ENCODE results near the gene CSH2.
"Not testable (repeated sequence)": the region's sequence is repeated elsewhere in the genome, so short reads cannot be mapped to it uniquely, and the experiment has no call there.

CSH2 gene

DNA sequence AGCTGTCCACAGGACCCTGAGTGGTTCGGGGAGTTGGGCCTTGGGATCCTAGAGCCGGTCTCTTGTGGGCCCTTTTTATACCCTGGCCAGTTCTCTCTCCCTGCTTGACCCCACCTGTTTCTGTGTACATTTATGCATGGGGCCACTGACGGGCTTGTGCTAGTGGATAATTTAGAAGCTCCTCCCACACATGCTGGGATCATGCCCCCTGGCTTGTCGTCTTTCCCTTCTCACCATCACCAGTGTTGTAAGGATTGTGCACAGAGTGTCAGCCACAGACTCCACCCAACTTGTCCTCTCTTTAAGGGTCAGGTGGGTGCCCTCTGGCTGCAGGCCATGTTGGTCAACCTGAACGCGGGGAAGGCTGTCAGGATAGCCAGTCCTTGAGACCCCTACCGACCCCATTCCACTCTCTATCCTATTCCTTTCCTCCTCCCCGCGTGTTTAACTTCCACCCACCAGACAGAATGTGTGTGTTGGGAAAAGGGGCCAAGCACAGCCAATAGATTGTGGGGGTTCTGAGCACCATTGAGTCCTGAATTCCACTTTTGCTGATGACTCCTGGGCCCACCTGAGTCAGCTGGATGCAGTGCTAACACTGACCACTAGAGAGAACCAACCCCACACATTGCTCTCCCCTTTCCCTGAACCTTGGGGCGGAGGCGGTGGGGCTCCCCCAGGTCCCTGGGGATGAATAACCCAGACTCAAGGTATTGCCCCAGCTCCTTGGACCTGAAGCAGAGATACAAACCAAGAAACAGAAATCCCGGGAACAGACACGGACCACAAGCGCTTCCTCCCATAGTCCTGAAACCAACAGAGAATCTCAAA is 23.3 kb upstream of the CSH2 start, which contains the start of gene CSH1:
TSS of gene CSH1 (minus strand) at position 51 of the 831 bp plus-strand sequence. CDS start 63 bp downstream, outside the sequence.
- H3K27me3 ChIP-seq (ENCODE audit: control insufficient read depth in 1 of 2, insufficient read depth in 2 of 2, low read length in 2 of 2); H3K4me3 ChIP-seq (ENCODE audit: low read depth in 1 of 2, low read length in 2 of 2); H3K36me3 ChIP-seq (ENCODE audit: control insufficient read depth in 1 of 2, insufficient read depth in 2 of 2, low read length in 2 of 2); H3K27ac ChIP-seq (ENCODE audit: low read depth, low read length); H3K9me3 ChIP-seq (ENCODE audit: control insufficient read depth in 1 of 2, low read length in 2 of 2); H3K9ac ChIP-seq (ENCODE audit: low read depth in 1 of 2, low read length in 2 of 2); H3K4me1 ChIP-seq (ENCODE audit: control insufficient read depth in 1 of 2, insufficient read depth in 2 of 2, low read length in 2 of 2): not testable (repeated sequence)

DNA sequence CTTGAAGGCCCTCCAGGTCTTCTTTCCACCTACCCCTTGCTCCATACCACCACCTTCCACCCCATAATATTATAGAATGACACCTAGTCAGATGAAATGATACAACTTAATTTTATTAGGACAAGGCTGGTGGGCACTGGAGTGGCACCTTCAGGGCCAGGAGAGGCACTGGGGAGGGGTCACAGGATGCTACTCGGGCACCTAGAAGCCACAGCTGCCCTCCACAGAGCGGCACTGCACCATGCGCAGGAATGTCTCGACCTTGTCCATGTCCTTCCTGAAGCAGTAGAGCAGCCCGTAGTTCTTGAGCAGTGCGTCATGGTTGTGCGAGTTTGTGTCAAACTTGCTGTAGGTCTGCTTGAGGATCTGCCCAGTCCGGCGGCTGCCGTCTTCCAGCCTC is 21.3 kb upstream of the CSH2 start:
- H3K4me3 ChIP-seq (ENCODE audit: low read depth in 1 of 2, low read length in 2 of 2); H3K36me3 ChIP-seq (ENCODE audit: control insufficient read depth in 1 of 2, insufficient read depth in 2 of 2, low read length in 2 of 2); H3K9me3 ChIP-seq (ENCODE audit: control insufficient read depth in 1 of 2, low read length in 2 of 2); H3K27me3 ChIP-seq (ENCODE audit: control insufficient read depth in 1 of 2, insufficient read depth in 2 of 2, low read length in 2 of 2); H3K9ac ChIP-seq (ENCODE audit: low read depth in 1 of 2, low read length in 2 of 2); H3K4me1 ChIP-seq (ENCODE audit: control insufficient read depth in 1 of 2, insufficient read depth in 2 of 2, low read length in 2 of 2); H3K27ac ChIP-seq (ENCODE audit: low read depth, low read length): not testable (repeated sequence)

DNA sequence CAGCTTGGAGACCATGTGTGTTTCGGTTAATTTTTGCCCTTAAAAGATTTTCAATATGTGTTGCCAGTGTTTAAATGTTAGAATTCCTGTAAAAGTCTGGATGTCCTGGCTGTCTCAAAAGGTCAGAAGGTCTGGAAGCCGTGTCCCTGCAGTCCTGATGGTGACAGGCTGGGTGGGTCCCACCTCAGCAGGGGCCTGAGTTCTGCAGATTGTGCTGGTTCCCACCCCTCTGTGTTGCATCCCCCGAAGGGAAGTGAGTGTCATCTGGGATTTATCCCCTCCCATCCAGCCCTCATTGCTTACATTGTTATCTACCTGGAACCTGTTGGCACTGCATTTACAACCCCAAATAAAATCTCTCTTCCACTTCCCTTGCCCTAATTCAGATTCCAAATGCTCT is 20.5 kb upstream of the CSH2 start:
- H3K4me1 ChIP-seq (ENCODE audit: control insufficient read depth in 1 of 2, insufficient read depth in 2 of 2, low read length in 2 of 2); H3K27ac ChIP-seq (ENCODE audit: low read depth, low read length); H3K9me3 ChIP-seq (ENCODE audit: control insufficient read depth in 1 of 2, low read length in 2 of 2); H3K27me3 ChIP-seq (ENCODE audit: control insufficient read depth in 1 of 2, insufficient read depth in 2 of 2, low read length in 2 of 2); H3K36me3 ChIP-seq (ENCODE audit: control insufficient read depth in 1 of 2, insufficient read depth in 2 of 2, low read length in 2 of 2); H3K9ac ChIP-seq (ENCODE audit: low read depth in 1 of 2, low read length in 2 of 2); H3K4me3 ChIP-seq (ENCODE audit: low read depth in 1 of 2, low read length in 2 of 2): not testable (repeated sequence)

DNA sequence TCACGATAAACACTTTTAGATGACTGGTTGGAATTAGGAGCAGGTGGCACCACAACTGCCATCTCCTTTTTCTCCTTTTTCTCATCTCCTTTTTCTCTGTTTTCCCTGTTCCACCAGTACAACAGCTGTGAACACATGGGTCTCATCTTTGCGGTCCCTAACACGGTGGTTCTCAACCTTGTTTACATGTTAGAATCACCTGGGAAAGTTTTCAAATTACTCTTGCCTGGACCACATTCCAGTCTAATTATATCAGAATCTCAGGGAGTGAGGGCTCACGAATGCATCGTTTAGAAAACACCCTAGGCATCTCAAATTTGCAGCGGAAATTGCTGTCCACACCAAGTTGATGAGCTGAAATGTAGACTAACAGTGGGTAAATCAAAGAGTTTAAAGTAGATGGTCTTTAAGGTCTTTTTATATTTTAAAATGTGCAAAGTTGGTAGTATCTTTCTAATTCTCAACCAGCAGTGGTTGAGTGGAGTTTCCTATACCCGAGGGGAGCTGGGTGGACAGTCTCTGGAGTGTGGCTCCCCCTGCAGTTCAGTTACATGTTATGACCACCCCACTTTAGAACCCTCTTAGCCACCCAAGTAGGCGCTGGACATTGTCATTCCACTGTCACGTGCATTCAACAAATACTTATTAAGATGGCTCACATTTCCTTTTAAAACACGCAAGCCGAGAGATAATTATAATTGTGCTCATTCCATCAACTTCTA is 19.0 kb upstream of the CSH2 start:
- not testable (repeated sequence) for H3K9ac ChIP-seq (ENCODE audit: low read depth in 1 of 2, low read length in 2 of 2); H3K4me1 ChIP-seq (ENCODE audit: control insufficient read depth in 1 of 2, insufficient read depth in 2 of 2, low read length in 2 of 2); H3K27me3 ChIP-seq (ENCODE audit: control insufficient read depth in 1 of 2, insufficient read depth in 2 of 2, low read length in 2 of 2); H3K4me3 ChIP-seq (ENCODE audit: low read depth in 1 of 2, low read length in 2 of 2); H3K36me3 ChIP-seq (ENCODE audit: control insufficient read depth in 1 of 2, insufficient read depth in 2 of 2, low read length in 2 of 2); H3K9me3 ChIP-seq (ENCODE audit: control insufficient read depth in 1 of 2, low read length in 2 of 2); H3K27ac ChIP-seq (ENCODE audit: low read depth, low read length)

DNA sequence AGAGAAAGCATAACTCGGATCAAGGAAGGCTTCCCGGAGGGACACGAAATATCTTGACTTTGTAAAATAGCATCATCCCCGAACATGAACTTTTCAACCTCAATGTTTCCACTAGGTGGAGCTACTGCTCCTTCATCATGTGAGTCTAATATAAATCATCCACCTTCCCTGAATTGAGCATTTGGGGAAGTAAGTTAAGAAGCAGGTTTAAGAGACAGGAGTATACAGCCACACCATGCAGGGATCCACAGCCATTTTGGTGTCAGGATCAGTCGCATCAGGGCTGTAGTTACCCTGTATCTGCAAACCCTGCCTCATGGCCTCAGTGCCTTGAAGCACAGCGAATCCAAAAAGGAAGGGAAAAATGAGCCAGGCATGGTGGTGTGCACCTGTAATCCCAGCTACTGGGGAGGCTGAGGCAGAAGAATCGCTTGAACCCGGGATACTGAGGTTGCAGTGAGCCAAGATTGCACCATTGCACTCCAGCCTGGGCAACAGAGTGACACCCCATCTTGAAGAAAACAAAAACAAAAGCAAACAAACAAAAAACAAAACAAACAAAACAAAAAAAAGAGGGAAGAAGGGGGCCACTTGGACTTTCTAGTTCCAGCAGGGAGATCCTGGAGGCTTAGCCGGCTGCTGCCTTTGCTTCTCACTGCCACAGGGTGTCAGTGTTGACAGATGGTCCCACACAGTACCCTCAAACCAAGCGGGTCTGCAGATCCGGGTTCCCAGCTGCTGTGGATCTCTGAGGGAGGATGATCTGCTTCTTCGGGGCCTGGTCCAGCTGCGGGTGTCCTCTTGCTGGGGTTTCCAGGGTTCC is 15.8 kb upstream of the CSH2 start:
- H3K4me3 ChIP-seq (ENCODE audit: low read depth in 1 of 2, low read length in 2 of 2); H3K4me1 ChIP-seq (ENCODE audit: control insufficient read depth in 1 of 2, insufficient read depth in 2 of 2, low read length in 2 of 2): not testable (repeated sequence)

DNA sequence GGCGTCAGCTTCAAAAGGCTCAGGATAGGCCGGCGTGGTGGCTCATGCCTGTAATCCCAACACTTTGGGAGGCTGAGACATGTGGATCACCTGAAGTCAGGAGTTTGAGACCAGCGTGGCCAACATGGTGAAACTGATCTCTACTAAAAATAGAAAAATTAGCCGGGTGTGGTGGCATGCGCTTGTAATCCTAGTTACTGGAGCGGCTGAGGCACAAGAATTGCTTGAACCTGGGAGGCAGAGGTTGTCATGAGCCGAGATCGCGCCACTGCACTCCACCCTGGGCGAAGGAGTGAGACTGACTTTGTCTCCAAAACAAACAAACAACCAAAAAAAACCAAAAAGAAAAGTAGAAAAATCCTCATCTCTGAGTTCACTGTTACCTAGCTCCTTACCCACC is 11.6 kb upstream of the CSH2 start:
- not testable (repeated sequence) for H3K36me3 ChIP-seq (ENCODE audit: control insufficient read depth in 1 of 2, insufficient read depth in 2 of 2, low read length in 2 of 2); H3K4me1 ChIP-seq (ENCODE audit: control insufficient read depth in 1 of 2, insufficient read depth in 2 of 2, low read length in 2 of 2); H3K4me3 ChIP-seq (ENCODE audit: low read depth in 1 of 2, low read length in 2 of 2)

More for the DNA sequence above, 15.8 kb upstream of the CSH2 start:
- H3K36me3 ChIP-seq (ENCODE audit: control insufficient read depth in 1 of 2, insufficient read depth in 2 of 2, low read length in 2 of 2); H3K9ac ChIP-seq (ENCODE audit: low read depth in 1 of 2, low read length in 2 of 2); H3K9me3 ChIP-seq (ENCODE audit: control insufficient read depth in 1 of 2, low read length in 2 of 2); H3K27me3 ChIP-seq (ENCODE audit: control insufficient read depth in 1 of 2, insufficient read depth in 2 of 2, low read length in 2 of 2); H3K27ac ChIP-seq (ENCODE audit: low read depth, low read length): not testable (repeated sequence)

DNA sequence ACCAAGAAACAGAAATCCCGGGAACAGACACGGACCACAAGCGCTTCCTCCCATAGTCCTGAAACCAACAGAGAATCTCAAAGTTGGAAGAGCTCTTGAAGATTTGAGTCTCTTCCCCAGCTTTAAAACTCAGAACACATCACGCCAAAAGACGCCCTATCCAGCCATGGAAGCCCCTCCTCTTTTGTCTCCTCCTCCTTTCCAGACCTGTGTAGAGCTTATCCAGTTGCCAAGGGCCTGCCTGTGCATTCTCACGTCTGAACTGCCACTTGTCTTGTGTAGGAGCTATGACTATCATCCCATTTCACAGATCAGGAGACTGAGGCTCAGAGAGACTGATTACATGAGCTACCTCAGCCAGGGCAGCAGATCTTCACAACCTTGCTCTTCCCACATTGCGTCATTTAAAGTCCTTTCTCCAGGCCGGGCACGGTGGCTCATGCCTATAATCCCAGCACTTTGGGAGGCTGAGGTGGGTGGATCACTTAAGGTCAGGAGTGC is 9.2 kb upstream of the CSH2 start:
- H3K27ac ChIP-seq (ENCODE audit: low read depth, low read length); H3K9ac ChIP-seq (ENCODE audit: low read depth in 1 of 2, low read length in 2 of 2); H3K36me3 ChIP-seq (ENCODE audit: control insufficient read depth in 1 of 2, insufficient read depth in 2 of 2, low read length in 2 of 2); H3K9me3 ChIP-seq (ENCODE audit: control insufficient read depth in 1 of 2, low read length in 2 of 2); H3K4me1 ChIP-seq (ENCODE audit: control insufficient read depth in 1 of 2, insufficient read depth in 2 of 2, low read length in 2 of 2); H3K27me3 ChIP-seq (ENCODE audit: control insufficient read depth in 1 of 2, insufficient read depth in 2 of 2, low read length in 2 of 2); H3K4me3 ChIP-seq (ENCODE audit: low read depth in 1 of 2, low read length in 2 of 2): not testable (repeated sequence)

More for the DNA sequence above, 11.6 kb upstream of the CSH2 start:
- H3K9me3 ChIP-seq (ENCODE audit: control insufficient read depth in 1 of 2, low read length in 2 of 2); H3K27me3 ChIP-seq (ENCODE audit: control insufficient read depth in 1 of 2, insufficient read depth in 2 of 2, low read length in 2 of 2); H3K9ac ChIP-seq (ENCODE audit: low read depth in 1 of 2, low read length in 2 of 2); H3K27ac ChIP-seq (ENCODE audit: low read depth, low read length): not testable (repeated sequence)

DNA sequence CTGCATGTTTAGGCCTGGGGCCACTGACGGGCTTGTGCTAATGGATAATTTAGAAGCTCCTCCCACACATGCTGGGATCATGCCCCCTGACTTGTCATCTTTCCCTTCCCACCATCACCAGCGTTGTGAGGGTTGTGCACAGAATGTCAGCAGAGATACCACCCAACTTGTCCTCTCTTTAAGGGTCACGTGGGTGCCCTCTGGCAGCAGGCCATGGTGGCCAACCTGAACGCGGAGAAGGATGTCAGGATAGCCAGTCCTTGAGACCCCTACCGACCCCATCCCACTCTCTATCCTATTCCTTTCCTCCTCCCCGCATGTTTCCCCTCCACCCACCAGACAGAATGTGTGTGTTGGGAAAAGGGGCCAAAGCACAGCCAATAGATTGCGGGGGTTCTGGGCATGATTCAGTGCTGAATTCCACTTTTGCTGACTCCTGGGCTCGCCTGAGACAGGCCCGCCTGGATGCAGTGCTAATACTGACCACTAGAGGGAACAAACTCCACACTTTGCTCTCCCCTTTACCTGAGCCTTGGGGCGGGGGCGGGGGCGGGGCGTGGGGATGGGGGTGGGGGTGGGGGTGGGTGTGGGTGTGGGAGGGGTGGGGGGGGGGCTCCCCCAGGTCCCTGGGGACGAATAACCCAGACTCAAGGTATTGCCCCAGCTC is 8.6 kb upstream of the CSH2 start, which contains the start of gene GH2:
TSS of gene GH2 (minus strand) at position 10 of the 667 bp plus-strand sequence. CDS start 143 bp downstream, outside the sequence.
- no peak within 1 kb of the TSS for H3K9ac ChIP-seq (ENCODE audit: low read depth in 1 of 2, low read length in 2 of 2)
- H3K9me3 ChIP-seq (ENCODE audit: control insufficient read depth in 1 of 2, low read length in 2 of 2) = no peaks in the 10 kb centered on the region

DNA sequence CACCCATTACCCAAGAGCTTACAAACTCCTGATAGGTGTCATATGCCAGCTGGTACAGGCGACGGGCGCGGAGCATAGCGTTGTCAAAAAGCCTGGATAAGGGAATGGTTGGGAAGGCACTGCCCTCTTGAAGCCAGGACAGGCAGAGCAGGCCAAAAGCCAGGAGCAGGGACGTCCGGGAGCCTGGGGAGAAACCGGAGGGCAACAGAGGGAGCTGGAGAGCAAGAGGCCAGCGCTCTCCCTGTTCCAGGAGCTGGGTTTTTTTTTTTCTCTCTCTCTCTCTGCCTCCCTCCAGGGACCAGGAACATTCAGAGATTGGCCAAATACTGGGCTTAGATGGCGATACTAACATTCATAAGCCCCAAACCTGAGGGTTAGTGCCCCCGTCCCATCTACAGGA is 7.9 kb upstream of the CSH2 start:
- not testable (repeated sequence) for H3K27me3 ChIP-seq (ENCODE audit: control insufficient read depth in 1 of 2, insufficient read depth in 2 of 2, low read length in 2 of 2); H3K9me3 ChIP-seq (ENCODE audit: control insufficient read depth in 1 of 2, low read length in 2 of 2); H3K36me3 ChIP-seq (ENCODE audit: control insufficient read depth in 1 of 2, insufficient read depth in 2 of 2, low read length in 2 of 2); H3K9ac ChIP-seq (ENCODE audit: low read depth in 1 of 2, low read length in 2 of 2); H3K4me1 ChIP-seq (ENCODE audit: control insufficient read depth in 1 of 2, insufficient read depth in 2 of 2, low read length in 2 of 2); H3K4me3 ChIP-seq (ENCODE audit: low read depth in 1 of 2, low read length in 2 of 2); H3K27ac ChIP-seq (ENCODE audit: low read depth, low read length)

More for the DNA sequence above, 8.6 kb upstream of the CSH2 start, which contains the start of gene GH2:
- H3K4me3 ChIP-seq (ENCODE audit: low read depth in 1 of 2, low read length in 2 of 2) = no peak within 1 kb of the TSS
- no peak within 1 kb of the TSS for H3K27ac ChIP-seq (ENCODE audit: low read depth, low read length)
- H3K27me3 ChIP-seq (ENCODE audit: control insufficient read depth in 1 of 2, insufficient read depth in 2 of 2, low read length in 2 of 2) = no peaks in the 10 kb centered on the region
- no peaks in the 10 kb centered on the region for H3K36me3 ChIP-seq (ENCODE audit: control insufficient read depth in 1 of 2, insufficient read depth in 2 of 2, low read length in 2 of 2)
- no peaks in the 10 kb centered on the region for H3K4me1 ChIP-seq (ENCODE audit: control insufficient read depth in 1 of 2, insufficient read depth in 2 of 2, low read length in 2 of 2)
